Adrenal gland (tissue), 12 donors: ENCODE measurements around the gene VWA5B2. TPM values are rescaled to one million over a fixed set of nuclear protein-coding genes. Genes with fewer than 3 reads are reported as not detected.

Experiments
- DNase-seq, 7 donors: peaks; one replicate each; pipeline ENCODE4 v3.0.0-alpha.2; 2019 to 2020
- H3K27ac ChIP-seq, 5 donors: fragments of 200-600 bp; sonication (generic) in 4 of 5; 1 replicate in 3 of 5; 2 replicates in 2 of 5; pipeline versions ENCODE4 v1.5.1 to v1.8.0; 2016 to 2020; ENCODE audit warnings: mild to moderate bottlenecking in 1 of 5
- H3K27me3 ChIP-seq: fragments of 200-600 bp; 2 replicates; pipeline ENCODE4 v1.8.0; 2021
- H3K36me3 ChIP-seq, 2 donors: fragments of 200-600 bp; replicated peaks in 1 of 2; 1 replicate in 1 of 2; 2 replicates in 1 of 2; pipeline versions ENCODE4 v1.5.1 to v1.8.0; 2018 to 2022
- H3K4me1 ChIP-seq, 2 donors: fragments of 200-600 bp; replicated peaks in 1 of 2; 1 replicate in 1 of 2; 2 replicates in 1 of 2; pipeline versions ENCODE4 v1.5.1 to v1.8.0; 2018 to 2021
- H3K4me3 ChIP-seq, 4 donors: fragments of 200-600 bp; sonication (generic) in 3 of 4; one replicate each; pipeline ENCODE4 v1.5.1; 2016 to 2018
- H3K9me3 ChIP-seq, 3 donors: fragments of 200-600 bp; sonication (generic) in 1 of 3; replicated peaks in 1 of 3; 1 replicate in 2 of 3; 2 replicates in 1 of 3; pipeline versions ENCODE4 v1.5.1 to v1.8.0; 2016 to 2021
- POLR2A ChIP-seq, 2 donors: fragments of 450-650 bp; IDR thresholded peaks; one replicate each; pipeline ENCODE4 v1.6.1; 2017; ENCODE audit warnings: antibody characterized with exemption in 2 of 2, mild to moderate bottlenecking in 2 of 2, moderate library complexity in 1 of 2
- WGBS, 4 donors: extraction: QIAGEN DNeasy Blood & Tissue Kit in 2 of 4; methylation state at CpG; one replicate each; pipeline versions ENCODE4 v1.1.5 to v1.1.7; 2013 to 2017; 5-methylcytosine and 5-hydroxymethylcytosine counted together
- intact Hi-C, 2 donors: fragments of 100-400 bp; cut with DNase I; formaldehyde crosslinking; loops; one replicate each; pipeline versions ENCODE4 v1.14.1 to v1.15.0; 2022 to 2023
- polyA plus RNA-seq, 3 donors: library from polyadenylated mRNA; stranded (reverse); fragments of 200-250 nt in 2 of 3; fragments of 350-450 nt in 1 of 3; fragmentation: Illumina TruSeq in 1 of 3; extraction: RNeasy Lipid Tissue Mini Kit (QIAGEN cat#74804) in 1 of 3; gene quantifications; one replicate each; pipeline ENCODE4 v1.2.3, GENCODE V29; 2013 to 2014
- total RNA-seq, 9 donors: library from RNA; depleted of rRNA in 4 of 9; stranded (reverse); fragments of >200 nt in 4 of 9; fragments of 120-200 nt in 1 of 9; fragmentation: NEBNext Ultra II Directional in 1 of 9; extraction: Animal tissue kit (Norgen Biotek cat#: 25700) in 1 of 9; gene quantifications; one replicate each; pipeline versions ENCODE4 v1.1.0 to v1.2.4, GENCODE V29; 2013 to 2023
- TF ChIP-seq, protein P1 (sequence below), 6 experiments: fragments of 450-650 bp in 4 of 6; fragments of 200-600 bp in 2 of 6; sonication (generic) in 1 of 6; IDR thresholded peaks; 1 replicate in 5 of 6; 2 replicates in 1 of 6; pipeline versions ENCODE4 v1.5.1 to v1.8.0; 2016 to 2021; ENCODE audit warnings: antibody characterized with exemption in 6 of 6, mild to moderate bottlenecking in 2 of 6, moderate library complexity in 1 of 6
- donor health status: healthy with polysubstance abuse.
- donor health status: Bipolar disorder and iron deficiency.
- donor health status: DM: yes; HTN: yes; CAD: no.
- donor health status: DM: no; HTN: no; CAD: no.
- donor health status: DM: no; HTN: no; CAD: no.
- donor health status: DM: yes; HTN: yes; CAD: no.

The VWA5B2 gene
- total and polyA plus RNA-seq, 12 donors, result 1.1 to 1,120 (median 65.8) TPM

GRCh38 chr3:184218814-184219213 lies 10.6 kb upstream of the VWA5B2 start:
- TF ChIP-seq POLR2A (IDR thresholded peaks at IDR 0.05), result no peak
- TF ChIP-seq, protein P1, sequence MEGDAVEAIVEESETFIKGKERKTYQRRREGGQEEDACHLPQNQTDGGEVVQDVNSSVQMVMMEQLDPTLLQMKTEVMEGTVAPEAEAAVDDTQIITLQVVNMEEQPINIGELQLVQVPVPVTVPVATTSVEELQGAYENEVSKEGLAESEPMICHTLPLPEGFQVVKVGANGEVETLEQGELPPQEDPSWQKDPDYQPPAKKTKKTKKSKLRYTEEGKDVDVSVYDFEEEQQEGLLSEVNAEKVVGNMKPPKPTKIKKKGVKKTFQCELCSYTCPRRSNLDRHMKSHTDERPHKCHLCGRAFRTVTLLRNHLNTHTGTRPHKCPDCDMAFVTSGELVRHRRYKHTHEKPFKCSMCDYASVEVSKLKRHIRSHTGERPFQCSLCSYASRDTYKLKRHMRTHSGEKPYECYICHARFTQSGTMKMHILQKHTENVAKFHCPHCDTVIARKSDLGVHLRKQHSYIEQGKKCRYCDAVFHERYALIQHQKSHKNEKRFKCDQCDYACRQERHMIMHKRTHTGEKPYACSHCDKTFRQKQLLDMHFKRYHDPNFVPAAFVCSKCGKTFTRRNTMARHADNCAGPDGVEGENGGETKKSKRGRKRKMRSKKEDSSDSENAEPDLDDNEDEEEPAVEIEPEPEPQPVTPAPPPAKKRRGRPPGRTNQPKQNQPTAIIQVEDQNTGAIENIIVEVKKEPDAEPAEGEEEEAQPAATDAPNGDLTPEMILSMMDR (IDR thresholded peaks at IDR 0.05), result no peak
- Histone ChIP-seq H3K4me3 (no peak overlapping the region), H3K4me1 (no peaks in the 10 kb centered on the region), H3K27ac (no peak overlapping the region), H3K27me3 (no peaks in the 10 kb centered on the region), H3K9me3 (no peaks in the 10 kb centered on the region), H3K36me3 (no peaks in the 10 kb centered on the region)
- 67 to 84% (median 77%) methylated on average over 4 of the region's 4 CpGs for WGBS, 4 donors
- intact Hi-C loops, result no loop called here
- no peak for DNase-seq

GRCh38 chr3:184222521-184222920 lies 6.9 kb upstream of the VWA5B2 start:
- H3K36me3 ChIP-seq, result no peaks in the 10 kb centered on the region
- H3K27me3 ChIP-seq, result no peaks in the 10 kb centered on the region
- no peaks in the 10 kb centered on the region for H3K4me1 ChIP-seq
- no peak overlapping the region for H3K4me3 ChIP-seq
- intact Hi-C loops, result no loop called here
- no peak for TF ChIP-seq POLR2A (IDR thresholded peaks at IDR 0.05)
- TF ChIP-seq, protein P1 (IDR thresholded peaks at IDR 0.05), result no peak
- WGBS, 4 donors, result 86 to 93% (median 89%) methylated on average over 3 of the region's 3 CpGs
- no peaks in the 10 kb centered on the region for H3K9me3 ChIP-seq
- no peak for DNase-seq
- H3K27ac ChIP-seq, result no peak overlapping the region

GRCh38 chr3:184223946-184224345 lies 5.4 kb upstream of the VWA5B2 start:
- Histone ChIP-seq H3K27ac (no peak overlapping the region), H3K36me3 (no peaks in the 10 kb centered on the region), H3K4me1 (no peaks in the 10 kb centered on the region), H3K4me3 (no peak overlapping the region), H3K9me3 (no peaks in the 10 kb centered on the region), H3K27me3 (no peaks in the 10 kb centered on the region)
- TF ChIP-seq, protein P1 (IDR thresholded peaks at IDR 0.05), result no peak
- TF ChIP-seq POLR2A (IDR thresholded peaks at IDR 0.05), result no peak
- 85 to 89% (median 85%) methylated on average over 3 of the region's 3 CpGs for WGBS, 4 donors
- intact Hi-C loops, result no loop called here
- DNase-seq, result no peak

DNA sequence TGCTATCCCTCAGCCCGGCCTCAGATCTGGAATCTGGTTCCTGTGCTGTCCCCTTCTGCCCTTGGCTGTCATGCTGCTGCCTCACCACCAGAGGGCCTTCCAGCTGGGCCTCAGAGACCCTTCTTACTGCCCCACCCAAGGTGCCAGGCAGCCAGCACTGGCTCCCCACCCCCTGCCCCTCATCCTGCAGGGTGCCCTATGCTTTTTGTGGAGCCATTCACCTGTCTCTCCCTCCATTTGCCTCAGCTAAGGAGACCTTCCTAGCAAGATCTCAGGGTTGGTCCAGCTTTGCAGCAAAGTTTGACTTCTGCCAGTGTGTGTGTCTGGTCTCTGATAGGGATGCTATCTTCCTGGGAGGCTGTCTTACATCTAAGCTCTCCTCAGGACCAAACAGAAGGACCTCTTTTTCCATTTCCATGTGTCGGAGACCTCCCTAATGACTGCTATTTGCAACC lies 1.9 kb upstream of the VWA5B2 start:
- peaks cover 11% of the 10 kb centered on the region for H3K27me3 ChIP-seq
- H3K9me3 ChIP-seq, result no peaks in the 10 kb centered on the region
- no peak overlapping the region for H3K27ac ChIP-seq
- H3K36me3 ChIP-seq, result no peaks in the 10 kb centered on the region
- peaks cover 15 to 30% of the 10 kb centered on the region in 2 donors for H3K4me1 ChIP-seq
- WGBS, 4 donors, result 38 to 93% (median 66%) methylated on average over 1 to 2 of the region's 2 CpGs
- intact Hi-C loops, result no loop called here
- no peak overlapping the region for H3K4me3 ChIP-seq
- peak in 2 of 7 donors; percentile 40 to 49 for DNase-seq
- no peak for TF ChIP-seq POLR2A (IDR thresholded peaks at IDR 0.05)
- TF ChIP-seq, protein P1 (IDR thresholded peaks at IDR 0.05), result peak; percentile 59 to 78 (median 66)
